HepG2 (cell line): ENCODE results near the gene NEAT1. TPM values are rescaled to one million over a fixed set of nuclear protein-coding genes. Genes with fewer than 3 reads are reported as not detected.

ENCODE experiments used
- ATRX ChIP-seq: sonication (generic); formaldehyde crosslinking; IDR thresholded peaks from 2 replicates; pipeline ENCODE4 v1.4.0; 2020; ENCODE audit warnings: missing genetic modification reagents, borderline replicate concordance
- CEBPG ChIP-seq: IDR thresholded peaks from 2 replicates; pipeline ENCODE4 v1.6.1; 2016
- DR1 ChIP-seq: sonication (generic); formaldehyde crosslinking; IDR thresholded peaks from 2 replicates; pipeline ENCODE4 v1.8.0; 2021; ENCODE audit warnings: mild to moderate bottlenecking, missing genetic modification reagents, inconsistent platforms
- HOXA7 ChIP-seq: sonication (generic); formaldehyde crosslinking; IDR thresholded peaks from 2 replicates; pipeline ENCODE4 v1.8.1; 2022; ENCODE audit warnings: mild to moderate bottlenecking, missing genetic modification reagents, moderate library complexity
- HOXD1 ChIP-seq: sonication (generic); formaldehyde crosslinking; IDR thresholded peaks from 2 replicates; pipeline ENCODE4 v1.5.0; 2020; ENCODE audit warnings: missing genetic modification reagents
- MTF1 ChIP-seq: sonication (generic); formaldehyde crosslinking; IDR thresholded peaks from 2 replicates; pipeline ENCODE4 v1.5.0; 2020; ENCODE audit warnings: missing genetic modification reagents
- POLR2AphosphoS2 ChIP-seq: IDR thresholded peaks from 2 replicates; pipeline ENCODE4 v1.6.1; 2011; ENCODE audit warnings: low read depth, low read length, improper control_type of control experiment
- RXRB ChIP-seq: IDR thresholded peaks from 2 replicates; pipeline ENCODE4 v1.6.1; 2016; ENCODE audit warnings: borderline replicate concordance, missing genetic modification reagents, missing compliant biosample characterization
- SNAPC4 ChIP-seq: sonication (generic); formaldehyde crosslinking; IDR thresholded peaks from 2 replicates; pipeline ENCODE4 v1.4.0; 2020; ENCODE audit warnings: mild to moderate bottlenecking, missing genetic modification reagents
- SYNCRIP ChIP-seq: fragments of 200-400 bp; formaldehyde crosslinking; IDR thresholded peaks from 2 replicates; pipeline ENCODE4 v1.6.1; 2018; ENCODE audit warnings: mild to moderate bottlenecking, low read depth, low read length; ENCODE audit not compliant: insufficient read depth
- TCF12 ChIP-seq, 2 experiments: fragments of 450-650 bp in 1 of 2; sonication (generic) in 1 of 2; formaldehyde crosslinking in 1 of 2; IDR thresholded peaks; 2 replicates each; pipeline versions ENCODE4 v1.6.1 to v1.8.0; 2017 to 2022; ENCODE audit warnings: antibody characterized with exemption in 1 of 2, mild to moderate bottlenecking in 1 of 2, missing genetic modification reagents in 1 of 2, moderate library complexity in 1 of 2
- WIZ ChIP-seq: sonication (generic); formaldehyde crosslinking; IDR thresholded peaks from 2 replicates; pipeline ENCODE4 v1.5.1; 2020; ENCODE audit warnings: mild to moderate bottlenecking, missing genetic modification reagents
- ZNF205 ChIP-seq: IDR thresholded peaks from 2 replicates; pipeline ENCODE4 v1.6.1; 2018; ENCODE audit warnings: missing biosample characterization, missing genetic modification reagents
- ZNF639 ChIP-seq: conservative IDR thresholded peaks from 2 replicates; pipeline ENCODE4 v1.6.1; 2018; ENCODE audit warnings: missing genetic modification reagents
- ZNF703 ChIP-seq: sonication (generic); formaldehyde crosslinking; IDR thresholded peaks from 2 replicates; pipeline ENCODE4 v1.5.1; 2020; ENCODE audit warnings: missing genetic modification reagents, mild to moderate bottlenecking, moderate library complexity, borderline replicate concordance
- ZSCAN20 ChIP-seq: sonication (generic); formaldehyde crosslinking; IDR thresholded peaks from 2 replicates; pipeline ENCODE4 v1.4.0; 2020; ENCODE audit warnings: missing genetic modification reagents, mild to moderate bottlenecking, borderline replicate concordance
- polyA plus RNA-seq, 8 experiments: library from polyadenylated mRNA; depleted of rRNA in 3 of 8; stranded (reverse) in 7 of 8; unstranded in 1 of 8; fragments of >200 nt; fragmentation: Illumina TruSeq in 4 of 8; extraction: Trizol in 4 of 8; gene quantifications; 2 replicates each; pipeline versions ENCODE4 v1.2.1 to v1.2.3, GENCODE V29; 2011 to 2016; ENCODE audit warnings: low read depth in 4 of 8, missing spikeins in 1 of 8, mixed read lengths in 1 of 8; ENCODE audit not compliant: insufficient read depth in 1 of 8
- total RNA-seq, 5 experiments: library from RNA; depleted of rRNA; stranded (reverse); fragments of >200 nt; fragmentation: Illumina TruSeq; extraction: Trizol; gene quantifications; 2 replicates each; pipeline ENCODE4 v1.2.3, GENCODE V29; 2016; ENCODE audit warnings: low read depth in 1 of 5
- TF ChIP-seq, protein P1 (sequence below): sonication (generic); formaldehyde crosslinking; IDR thresholded peaks from 2 replicates; pipeline ENCODE4 v1.4.0; 2020; ENCODE audit warnings: missing genetic modification reagents
- TF ChIP-seq, protein P2 (sequence below): sonication (generic); formaldehyde crosslinking; IDR thresholded peaks from 2 replicates; pipeline ENCODE4 v1.4.0; 2020; ENCODE audit warnings: missing genetic modification reagents, borderline replicate concordance

The NEAT1 gene
- total and polyA plus RNA-seq, 2 of the 13 experiments (the other 11 are each of a cell fraction or from before 2014, with no cell fraction given), result 20.5 to 41.2 TPM

GRCh38 chr11:65386307-65387140, 36.1 kb upstream of the NEAT1 start, which contains the start of gene FRMD8 (continued):
- no peak for TF ChIP-seq ZNF639
- TF ChIP-seq, protein P1, sequence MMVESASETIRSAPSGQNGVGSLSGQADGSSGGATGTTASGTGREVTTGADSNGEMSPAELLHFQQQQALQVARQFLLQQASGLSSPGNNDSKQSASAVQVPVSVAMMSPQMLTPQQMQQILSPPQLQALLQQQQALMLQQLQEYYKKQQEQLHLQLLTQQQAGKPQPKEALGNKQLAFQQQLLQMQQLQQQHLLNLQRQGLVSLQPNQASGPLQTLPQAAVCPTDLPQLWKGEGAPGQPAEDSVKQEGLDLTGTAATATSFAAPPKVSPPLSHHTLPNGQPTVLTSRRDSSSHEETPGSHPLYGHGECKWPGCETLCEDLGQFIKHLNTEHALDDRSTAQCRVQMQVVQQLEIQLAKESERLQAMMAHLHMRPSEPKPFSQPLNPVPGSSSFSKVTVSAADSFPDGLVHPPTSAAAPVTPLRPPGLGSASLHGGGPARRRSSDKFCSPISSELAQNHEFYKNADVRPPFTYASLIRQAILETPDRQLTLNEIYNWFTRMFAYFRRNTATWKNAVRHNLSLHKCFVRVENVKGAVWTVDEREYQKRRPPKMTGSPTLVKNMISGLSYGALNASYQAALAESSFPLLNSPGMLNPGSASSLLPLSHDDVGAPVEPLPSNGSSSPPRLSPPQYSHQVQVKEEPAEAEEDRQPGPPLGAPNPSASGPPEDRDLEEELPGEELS (CRISPR knock-in tag), result no peak; the same call in 1 of the 2 replicates
- no peak for TF ChIP-seq ZSCAN20 (CRISPR knock-in tag)
- TF ChIP-seq HOXD1, result no peak
- TF ChIP-seq HOXA7, result no peak
- TF ChIP-seq, protein P2, sequence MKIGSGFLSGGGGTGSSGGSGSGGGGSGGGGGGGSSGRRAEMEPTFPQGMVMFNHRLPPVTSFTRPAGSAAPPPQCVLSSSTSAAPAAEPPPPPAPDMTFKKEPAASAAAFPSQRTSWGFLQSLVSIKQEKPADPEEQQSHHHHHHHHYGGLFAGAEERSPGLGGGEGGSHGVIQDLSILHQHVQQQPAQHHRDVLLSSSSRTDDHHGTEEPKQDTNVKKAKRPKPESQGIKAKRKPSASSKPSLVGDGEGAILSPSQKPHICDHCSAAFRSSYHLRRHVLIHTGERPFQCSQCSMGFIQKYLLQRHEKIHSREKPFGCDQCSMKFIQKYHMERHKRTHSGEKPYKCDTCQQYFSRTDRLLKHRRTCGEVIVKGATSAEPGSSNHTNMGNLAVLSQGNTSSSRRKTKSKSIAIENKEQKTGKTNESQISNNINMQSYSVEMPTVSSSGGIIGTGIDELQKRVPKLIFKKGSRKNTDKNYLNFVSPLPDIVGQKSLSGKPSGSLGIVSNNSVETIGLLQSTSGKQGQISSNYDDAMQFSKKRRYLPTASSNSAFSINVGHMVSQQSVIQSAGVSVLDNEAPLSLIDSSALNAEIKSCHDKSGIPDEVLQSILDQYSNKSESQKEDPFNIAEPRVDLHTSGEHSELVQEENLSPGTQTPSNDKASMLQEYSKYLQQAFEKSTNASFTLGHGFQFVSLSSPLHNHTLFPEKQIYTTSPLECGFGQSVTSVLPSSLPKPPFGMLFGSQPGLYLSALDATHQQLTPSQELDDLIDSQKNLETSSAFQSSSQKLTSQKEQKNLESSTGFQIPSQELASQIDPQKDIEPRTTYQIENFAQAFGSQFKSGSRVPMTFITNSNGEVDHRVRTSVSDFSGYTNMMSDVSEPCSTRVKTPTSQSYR, result no peak
- no peak for TF ChIP-seq ZNF205 (CRISPR knock-in tag)
- no peak for TF ChIP-seq TCF12 (IDR thresholded peaks at IDR 0.05)
- TF ChIP-seq TCF12 (CRISPR knock-in tag; IDR thresholded peaks at IDR 0.05), result peak; percentile 75; the same call in 1 of the 2 replicates
- TF ChIP-seq DR1 (CRISPR knock-in tag), result no peak
- TF ChIP-seq ATRX (CRISPR knock-in tag), result no peak
- TF ChIP-seq POLR2AphosphoS2, result no peak
- TF ChIP-seq SNAPC4 (CRISPR knock-in tag), result no peak; the same call in 1 of the 2 replicates
- no peak for TF ChIP-seq SYNCRIP
- TF ChIP-seq ZNF703 (CRISPR knock-in tag), result no peak
- 0 out of 2 replicates have a peak, but pooled peaks have one; percentile 27 for TF ChIP-seq RXRB
- no peak for TF ChIP-seq WIZ
- no peak for TF ChIP-seq MTF1
- TF ChIP-seq CEBPG (CRISPR knock-in tag), result no peak
